DOHH2 (cell line): Measurements from ENCODE around the gene KREMEN1.

Source experiments
- CTCF ChIP-seq: fragments of 200-600 bp; sonication (generic); IDR thresholded peaks from one replicate; pipeline ENCODE4 v1.5.1; 2014; ENCODE audit warnings: antibody characterized with exemption, mild to moderate bottlenecking, low read depth, low read length; ENCODE audit not compliant: poor library complexity, severe bottlenecking
- EZH2phosphoT487 ChIP-seq: fragments of 200-600 bp; sonication (generic); IDR thresholded peaks from 2 replicates; pipeline ENCODE4 v1.6.1; 2017; ENCODE audit warnings: borderline replicate concordance, mild to moderate bottlenecking, antibody characterized with exemption, low read length, moderate library complexity, mixed read lengths

- TF ChIP-seq CTCF (no peak), EZH2phosphoT487 (no peak)
These were observed 98.9 kb downstream of the KREMEN1 start for GRCh38 chr22:29171721-29172120.
